ENCODE data around the gene IFNA6.

GRCh38 chr9:21399956-21400355 lies 49.3 kb upstream of the IFNA6 start:
- no peak for TF ChIP-seq CTCF (IDR thresholded peaks at IDR 0.05)
- TF ChIP-seq POLR2A (IDR thresholded peaks at IDR 0.05), result no peak
- no peak for TF ChIP-seq EP300 (IDR thresholded peaks at IDR 0.05)
